ENCODE measurements around the gene RNASE8. TPM values are rescaled to one million over a fixed set of nuclear protein-coding genes. Genes with fewer than 3 reads are reported as not detected.

The RNASE8 gene
- total RNA-seq, 3 donors from 2014 or later (not counting 1 experiment from before 2014, with no cell fraction given) = not detected

GRCh38 chr14:21020977-21021545 lies 36.6 kb upstream of the RNASE8 start:
- Mint-ChIP-seq H3K36me3 (no peaks in the 10 kb centered on the region), H3K4me1 (peaks cover 7 to 13% of the 10 kb centered on the region in 2 donors), H3K27ac (no peak overlapping the region), H3K4me3 (no peak overlapping the region), H3K9me3 (no peaks in the 10 kb centered on the region), H3K27me3 (ENCODE audit: low read depth in 2 of 2) (peaks cover 0 to 15% of the 10 kb centered on the region in 2 donors)
- no peak for DNase-seq
- H3K36me3 ChIP-seq (ENCODE audit: control insufficient read depth, insufficient read depth, low read length) = no peaks in the 10 kb centered on the region
- TF ChIP-seq CTCF (IDR thresholded peaks at IDR 0.05) = no peak
- H3K4me1 ChIP-seq (ENCODE audit: control insufficient read depth, insufficient read depth, low read length) = peaks cover 23% of the 10 kb centered on the region
- no peak overlapping the region for H3K27ac ChIP-seq (ENCODE audit: low read length)
- 90% methylated on average over 4 of the region's 5 CpGs for WGBS (ENCODE audit: insufficient coverage)
- no peaks in the 10 kb centered on the region for H3K9me3 ChIP-seq (ENCODE audit: control insufficient read depth, insufficient read depth, low read length)
- intact Hi-C loops (cut with micrococcal nuclease) = no loop called here
- no peak for ATAC-seq
- H3K4me3 ChIP-seq (ENCODE audit: low read length) = no peak overlapping the region
- H3K27me3 ChIP-seq (ENCODE audit: control insufficient read depth, insufficient read depth, low read length) = peaks cover 2% of the 10 kb centered on the region

- Mint-ChIP-seq H3K36me3 (no peaks in the 10 kb centered on the region), H3K4me3 (peak overlapping the region; percentile 18), H3K27me3 (ENCODE audit: low read depth in 2 of 2) (peaks cover 0 to 15% of the 10 kb centered on the region in 2 donors), H3K9me3 (no peaks in the 10 kb centered on the region), H3K27ac (peak overlapping the region in 1 of 2 donors; percentile 10), H3K4me1 (peaks cover 7 to 13% of the 10 kb centered on the region in 2 donors)
- ATAC-seq = no peak
- H3K4me1 ChIP-seq (ENCODE audit: control insufficient read depth, insufficient read depth, low read length) = peaks cover 23% of the 10 kb centered on the region
- no peak for DNase-seq
- no peak for TF ChIP-seq CTCF (IDR thresholded peaks at IDR 0.05)
- H3K27ac ChIP-seq (ENCODE audit: low read length) = no peak overlapping the region
- no peaks in the 10 kb centered on the region for H3K36me3 ChIP-seq (ENCODE audit: control insufficient read depth, insufficient read depth, low read length)
- intact Hi-C loops (cut with micrococcal nuclease) = no loop called here
- no peaks in the 10 kb centered on the region for H3K9me3 ChIP-seq (ENCODE audit: control insufficient read depth, insufficient read depth, low read length)
- peaks cover 2% of the 10 kb centered on the region for H3K27me3 ChIP-seq (ENCODE audit: control insufficient read depth, insufficient read depth, low read length)
- no peak overlapping the region for H3K4me3 ChIP-seq (ENCODE audit: low read length)
- 97% methylated on average over 5 of the region's 5 CpGs for WGBS (ENCODE audit: insufficient coverage)
These were observed 34.9 kb upstream of the RNASE8 start for GRCh38 chr14:21022686-21023085.

GRCh38 chr14:21023174-21023573 lies 34.4 kb upstream of the RNASE8 start:
- H3K9me3 Mint-ChIP-seq = no peaks in the 10 kb centered on the region
- TF ChIP-seq CTCF (IDR thresholded peaks at IDR 0.05) = no peak
- H3K36me3 Mint-ChIP-seq = no peaks in the 10 kb centered on the region
- peak overlapping the region in 1 of 2 donors; percentile 10 for H3K27ac Mint-ChIP-seq
- H3K27me3 Mint-ChIP-seq (ENCODE audit: low read depth in 2 of 2) = peaks cover 0 to 15% of the 10 kb centered on the region in 2 donors
- 69% methylated on average over 7 of the region's 7 CpGs for WGBS (ENCODE audit: insufficient coverage)
- Histone ChIP-seq H3K4me3 (ENCODE audit: low read length) (no peak overlapping the region), H3K27me3 (ENCODE audit: control insufficient read depth, insufficient read depth, low read length) (peaks cover 2% of the 10 kb centered on the region), H3K36me3 (ENCODE audit: control insufficient read depth, insufficient read depth, low read length) (no peaks in the 10 kb centered on the region), H3K4me1 (ENCODE audit: control insufficient read depth, insufficient read depth, low read length) (peaks cover 23% of the 10 kb centered on the region), H3K9me3 (ENCODE audit: control insufficient read depth, insufficient read depth, low read length) (no peaks in the 10 kb centered on the region), H3K27ac (ENCODE audit: low read length) (no peak overlapping the region)
- DNase-seq (no peak), ATAC-seq (no peak)
- intact Hi-C loops (cut with micrococcal nuclease) = no loop called here
- H3K4me3 Mint-ChIP-seq = peak overlapping the region; percentile 18
- H3K4me1 Mint-ChIP-seq = peaks cover 7 to 13% of the 10 kb centered on the region in 2 donors

Data from natural killer cell (primary cell).